SIG-M5 treated with dmso at 0.1 percent for 504 hours (cell line): ENCODE results near the gene ATAD3C.
"Not testable (repeated sequence)": the region's sequence is repeated elsewhere in the genome, so short reads cannot be mapped to it uniquely, and the experiment has no call there.

Source experiments
- DNase-seq: peaks from one replicate; lab custom pipeline; 2025; ENCODE audit not compliant: unreplicated experiment; lab: John Stamatoyannopoulos, UW

Gene ATAD3C

GRCh38 chr1:1470626-1471388, 21.3 kb downstream of the ATAD3C start:
- DNase-seq = peak; percentile 17

- peak; percentile 83 for DNase-seq
Observed at GRCh38 chr1:1471389-1472052, 22.0 kb downstream of the ATAD3C start, which contains the start of gene ATAD3B. ATAD3B (plus strand) TSS chr1:1471765; CDS start chr1:1471885, 120 bp downstream.

- not testable (repeated sequence) for DNase-seq
Observed at GRCh38 chr1:1472053-1472876, 22.8 kb downstream of the ATAD3C start.

- DNase-seq = not testable (repeated sequence)
Observed at GRCh38 chr1:1476011-1476410, 26.5 kb downstream of the ATAD3C start.

GRCh38 chr1:1477206-1477605, 27.7 kb downstream of the ATAD3C start:
- DNase-seq = no peak

- DNase-seq = no peak
Observed at GRCh38 chr1:1479547-1480487, 30.3 kb downstream of the ATAD3C start.

GRCh38 chr1:1480488-1480867, 31.0 kb downstream of the ATAD3C start:
- not testable (repeated sequence) for DNase-seq

- DNase-seq = not testable (repeated sequence)
Observed at GRCh38 chr1:1481811-1482210, 32.3 kb downstream of the ATAD3C start.

GRCh38 chr1:1482856-1483255, 33.4 kb downstream of the ATAD3C start:
- no peak for DNase-seq

- DNase-seq = no peak
Observed at GRCh38 chr1:1483714-1484113, 34.2 kb downstream of the ATAD3C start.

GRCh38 chr1:1484976-1485750, 35.7 kb downstream of the ATAD3C start:
- DNase-seq = not testable (repeated sequence)

- not testable (repeated sequence) for DNase-seq
Observed at GRCh38 chr1:1485755-1486317, 36.3 kb downstream of the ATAD3C start.

- DNase-seq = no peak
Observed at GRCh38 chr1:1487701-1488100, 38.2 kb downstream of the ATAD3C start.

GRCh38 chr1:1489231-1489630, 39.7 kb downstream of the ATAD3C start:
- DNase-seq = no peak

GRCh38 chr1:1489861-1490260, 40.4 kb downstream of the ATAD3C start:
- no peak for DNase-seq

- no peak for DNase-seq
Observed at GRCh38 chr1:1490633-1491230, 41.2 kb downstream of the ATAD3C start.

- DNase-seq = no peak
Observed at GRCh38 chr1:1491601-1492000, 42.1 kb downstream of the ATAD3C start.

GRCh38 chr1:1494311-1494710, 44.8 kb downstream of the ATAD3C start:
- DNase-seq = not testable (repeated sequence)

- not testable (repeated sequence) for DNase-seq
Observed at GRCh38 chr1:1495461-1495975, 46.0 kb downstream of the ATAD3C start.
